Dermis microvascular lymphatic vessel endothelial cell (primary cell): ENCODE data around the gene VPS13D. TPM values are rescaled to one million over a fixed set of nuclear protein-coding genes. Genes with fewer than 3 reads are reported as not detected.
A peak's percentile ranks its signal among the peaks of the same experiment; 100 is the strongest.
"Not testable (repeated sequence)": the region's sequence is repeated elsewhere in the genome, so short reads cannot be mapped to it uniquely, and the experiment has no call there.

ENCODE experiments used
- DNase-seq, 2 donors: peaks; one replicate each; pipeline versions ENCODE4 v3.0.0 to v3.0.0-alpha.2; 2010; ENCODE audit warnings: low read depth in 2 of 2
- total RNA-seq: library from RNA; depleted of rRNA; stranded (reverse); fragments of >200 nt; gene quantifications from 2 replicates; pipeline ENCODE4 v1.2.1, GENCODE V29; 2014

The VPS13D gene
- total RNA-seq, 1 donor from 2014 or later, result 22.9 TPM

DNA sequence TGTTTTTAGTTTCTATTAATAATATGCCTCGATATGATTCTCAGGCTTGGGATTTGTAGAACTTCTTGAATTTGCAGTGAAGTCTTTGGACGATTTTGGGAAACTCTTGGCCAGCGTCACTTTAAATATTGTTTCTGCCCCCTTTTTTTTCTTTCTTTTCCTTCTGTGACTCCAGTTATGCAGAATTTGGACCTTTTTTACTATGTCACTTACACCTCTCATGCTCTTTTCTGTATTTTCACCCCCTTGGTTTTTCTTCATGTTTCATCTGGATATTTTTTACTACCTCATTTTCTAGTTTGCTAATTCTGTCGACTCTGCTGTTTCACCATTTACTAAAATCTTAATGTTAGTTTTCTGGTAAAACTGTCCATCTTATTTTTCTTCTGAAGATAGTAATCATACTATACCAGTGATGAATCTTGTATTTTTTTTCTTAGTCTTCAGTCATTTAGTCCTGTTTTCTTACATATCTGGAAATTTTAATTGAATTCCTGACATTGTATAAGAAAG is 214.6 kb downstream of the VPS13D start:
- DNase-seq, result no peak

DNA sequence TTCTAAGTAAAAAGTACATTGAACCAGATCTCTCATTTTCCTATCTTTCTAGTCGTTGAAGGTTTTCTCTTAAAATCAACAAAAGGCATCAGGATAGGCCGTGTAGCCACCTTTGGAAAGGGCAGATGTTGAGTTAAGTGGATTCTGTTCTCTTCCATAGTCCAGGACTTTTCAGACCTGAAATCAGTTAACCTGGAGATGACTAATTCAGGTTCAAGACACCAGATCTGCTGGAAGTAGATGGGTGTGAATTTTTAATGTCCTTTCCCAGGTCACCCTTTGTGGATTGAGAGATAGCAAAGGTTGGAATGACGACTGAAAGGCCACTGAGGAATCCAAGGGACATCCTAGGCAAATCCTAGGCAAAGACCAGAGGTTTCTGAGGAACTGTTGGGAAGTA is 215.4 kb downstream of the VPS13D start:
- DNase-seq, result no peak

DNA sequence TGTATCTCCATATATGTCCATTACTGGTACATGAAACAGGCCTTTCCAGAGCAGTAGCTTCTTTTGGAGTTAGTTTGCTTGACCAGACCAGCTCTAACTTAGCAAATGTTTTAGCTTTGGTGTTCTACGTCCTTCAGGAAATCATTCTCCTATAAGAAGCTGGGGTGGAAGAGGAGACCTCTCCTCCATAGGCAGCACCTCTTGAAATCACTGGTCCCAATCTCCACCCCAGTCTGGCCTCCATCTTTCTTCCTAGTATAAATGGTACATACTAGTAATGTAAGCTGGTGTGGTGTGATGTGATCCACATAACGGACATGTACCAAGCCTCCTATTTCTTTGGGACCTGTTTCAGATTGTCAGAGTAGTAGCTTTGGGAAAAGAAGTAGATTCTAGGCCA is 216.8 kb downstream of the VPS13D start:
- no peak for DNase-seq

DNA sequence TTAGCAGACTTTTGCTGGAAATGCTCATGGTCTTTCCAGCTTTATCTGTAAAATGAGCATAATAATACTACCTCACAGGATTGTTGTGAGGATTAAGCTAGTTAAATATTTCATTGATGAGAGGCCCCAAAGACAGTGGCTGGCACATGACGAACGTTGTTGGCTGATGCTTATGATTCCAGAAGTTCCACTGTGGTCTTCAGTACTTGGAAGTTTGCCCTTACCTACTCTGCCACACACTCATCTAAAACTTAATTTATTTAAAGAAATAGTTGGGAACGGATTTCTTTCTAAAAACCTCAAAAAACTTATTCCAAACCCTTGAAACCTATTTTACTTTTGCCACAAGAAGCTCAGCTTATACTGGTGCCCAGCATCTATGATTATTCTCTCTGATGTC is 217.5 kb downstream of the VPS13D start:
- DNase-seq, result no peak

DNA sequence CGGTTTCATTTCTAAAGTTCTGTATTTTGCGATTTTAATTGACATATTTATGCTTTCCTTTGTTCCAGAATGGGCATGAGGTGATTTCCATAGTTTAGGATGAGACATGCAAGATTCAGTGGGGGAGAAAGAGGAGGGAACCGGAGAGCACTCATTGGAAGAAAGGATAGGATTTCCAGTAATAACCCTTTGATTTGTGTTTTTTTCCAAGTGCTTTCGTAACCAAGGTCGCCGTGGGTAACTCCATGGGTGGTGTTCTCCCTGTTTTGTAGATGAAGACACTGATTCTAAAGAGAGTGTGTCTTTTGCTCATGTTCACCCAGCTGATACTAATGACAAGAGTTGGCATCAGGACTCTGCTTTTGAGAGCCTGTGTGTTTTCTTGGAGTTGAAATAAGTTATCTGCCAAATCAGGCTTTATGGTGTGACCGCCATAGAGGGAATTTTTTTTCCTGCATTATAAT is 218.1 kb downstream of the VPS13D start:
- no peak for DNase-seq

DNA sequence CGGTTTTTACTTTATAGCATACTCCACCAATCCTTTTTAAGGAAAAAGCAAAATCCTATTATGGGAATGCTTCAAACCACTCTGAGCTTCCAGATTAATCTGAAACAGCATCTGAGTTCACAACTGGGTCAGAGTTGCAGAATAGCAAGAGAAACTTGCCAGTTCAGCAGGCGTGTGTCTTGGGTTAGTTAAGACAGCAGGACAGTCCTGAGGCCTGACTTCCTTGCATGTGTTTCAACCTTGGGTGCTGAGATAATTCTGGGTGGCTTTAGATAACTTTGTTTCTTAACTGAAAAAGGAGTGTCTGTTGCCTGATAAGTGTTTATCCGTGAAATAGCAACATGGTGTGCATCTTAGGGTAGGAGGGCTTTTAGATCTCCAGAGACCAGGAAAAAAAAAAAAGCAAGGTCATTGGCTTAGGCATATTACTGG is 218.9 kb downstream of the VPS13D start:
- no peak for DNase-seq

DNA sequence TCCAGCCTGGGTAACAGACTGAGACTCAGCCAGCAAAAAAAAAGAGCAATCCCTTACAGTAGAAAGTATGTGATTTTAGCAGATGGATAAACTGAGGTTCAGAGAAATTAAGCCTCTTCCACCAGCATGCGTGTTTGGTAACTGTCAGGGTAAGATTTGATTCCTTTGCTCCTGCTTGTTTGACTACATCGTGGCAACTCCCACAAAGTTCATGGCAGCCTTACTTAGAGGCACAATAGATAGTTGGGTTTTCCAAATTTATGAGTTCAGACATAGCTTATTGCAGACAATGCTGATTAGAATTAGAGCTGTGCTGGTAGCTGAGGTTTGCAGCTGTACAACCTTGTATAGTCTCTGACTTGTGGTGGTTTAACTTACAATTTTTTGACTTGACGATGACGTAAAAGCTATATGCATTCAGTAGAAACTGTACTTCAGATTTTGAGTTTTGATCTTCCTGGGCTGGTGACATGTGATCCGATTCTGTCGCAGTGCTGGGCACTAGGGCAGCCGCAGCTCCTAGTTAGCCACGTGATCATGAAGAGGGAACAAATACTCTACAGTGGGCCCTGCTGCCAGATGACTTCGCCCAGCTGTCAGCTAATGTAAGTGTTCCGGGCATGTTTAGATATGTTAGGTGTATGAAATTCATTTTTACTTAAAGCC is 220.4 kb downstream of the VPS13D start:
- DNase-seq, result no peak

DNA sequence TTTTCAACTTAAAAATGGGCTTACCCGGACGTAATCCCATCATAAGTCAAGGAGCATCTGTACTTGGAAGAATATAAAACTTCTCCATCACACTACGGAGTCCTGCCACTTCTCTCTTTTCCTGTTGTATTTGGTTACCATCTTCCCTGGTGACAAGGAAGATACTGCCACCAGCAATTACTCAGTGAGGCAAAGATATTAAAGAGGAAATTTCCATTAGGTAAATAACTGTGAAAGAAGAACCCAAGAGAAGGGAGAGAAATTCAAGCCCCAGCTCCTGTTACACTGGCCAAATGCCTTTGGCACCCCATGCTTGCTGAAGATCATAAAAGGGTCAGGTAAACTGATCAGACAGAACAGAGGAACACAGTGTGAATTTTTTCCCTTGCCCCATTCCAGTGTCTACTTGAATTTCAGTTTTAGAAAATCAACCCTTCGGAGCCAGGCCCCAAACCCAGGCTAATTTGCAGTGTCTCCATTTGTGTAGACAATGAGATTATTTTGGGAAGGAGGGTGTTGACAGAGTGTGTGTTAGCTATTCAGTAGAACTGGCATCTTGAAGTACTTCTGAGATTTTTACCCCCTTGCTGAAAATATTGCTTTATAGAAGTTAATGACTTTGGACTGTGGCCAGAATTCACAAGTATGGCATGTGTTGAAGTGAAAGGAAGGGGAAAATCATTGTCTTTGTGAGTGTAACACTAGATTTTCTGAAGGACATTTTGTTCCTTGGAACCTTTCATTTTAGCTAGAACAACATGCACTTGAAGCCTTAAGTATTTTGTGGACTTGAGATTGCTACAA is 221.1 kb downstream of the VPS13D start:
- DNase-seq, result peak in 1 of 2 donors; percentile 46

DNA sequence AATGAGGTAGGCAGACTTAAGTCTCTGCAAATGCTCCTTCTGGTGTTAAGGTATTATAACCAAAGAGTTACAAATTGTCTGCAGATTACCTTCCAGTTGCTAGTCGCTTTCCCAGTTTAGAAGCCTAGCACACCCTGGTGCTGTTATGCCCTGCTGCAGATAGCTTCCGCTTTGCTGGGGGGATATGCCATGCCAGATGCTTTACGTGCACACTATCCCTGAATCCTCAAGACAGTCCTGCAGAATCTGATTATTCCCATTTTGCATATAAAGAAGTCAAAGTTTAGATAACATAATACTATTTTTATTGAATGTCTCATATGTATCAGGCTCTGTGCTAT is 221.7 kb downstream of the VPS13D start:
- DNase-seq, result no peak

DNA sequence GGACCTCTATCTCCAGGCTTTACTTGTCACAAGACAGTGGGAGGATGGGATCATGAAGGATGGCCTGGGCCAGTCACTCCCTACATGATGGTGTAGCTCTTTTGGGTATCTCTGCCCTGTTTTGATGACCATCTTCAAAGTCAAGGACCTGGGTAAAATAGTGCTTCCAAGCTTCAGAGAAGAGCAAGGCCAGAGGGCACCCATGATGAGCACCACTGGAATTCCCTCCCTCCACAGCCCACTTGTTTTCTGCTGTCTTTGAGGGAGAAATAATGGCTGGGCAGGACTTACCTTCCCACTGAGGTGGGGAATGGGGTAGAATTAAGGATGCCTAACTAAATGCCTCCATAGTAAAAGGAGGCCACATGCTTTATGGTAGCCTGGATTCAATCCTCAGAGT is 222.4 kb downstream of the VPS13D start:
- no peak for DNase-seq

DNA sequence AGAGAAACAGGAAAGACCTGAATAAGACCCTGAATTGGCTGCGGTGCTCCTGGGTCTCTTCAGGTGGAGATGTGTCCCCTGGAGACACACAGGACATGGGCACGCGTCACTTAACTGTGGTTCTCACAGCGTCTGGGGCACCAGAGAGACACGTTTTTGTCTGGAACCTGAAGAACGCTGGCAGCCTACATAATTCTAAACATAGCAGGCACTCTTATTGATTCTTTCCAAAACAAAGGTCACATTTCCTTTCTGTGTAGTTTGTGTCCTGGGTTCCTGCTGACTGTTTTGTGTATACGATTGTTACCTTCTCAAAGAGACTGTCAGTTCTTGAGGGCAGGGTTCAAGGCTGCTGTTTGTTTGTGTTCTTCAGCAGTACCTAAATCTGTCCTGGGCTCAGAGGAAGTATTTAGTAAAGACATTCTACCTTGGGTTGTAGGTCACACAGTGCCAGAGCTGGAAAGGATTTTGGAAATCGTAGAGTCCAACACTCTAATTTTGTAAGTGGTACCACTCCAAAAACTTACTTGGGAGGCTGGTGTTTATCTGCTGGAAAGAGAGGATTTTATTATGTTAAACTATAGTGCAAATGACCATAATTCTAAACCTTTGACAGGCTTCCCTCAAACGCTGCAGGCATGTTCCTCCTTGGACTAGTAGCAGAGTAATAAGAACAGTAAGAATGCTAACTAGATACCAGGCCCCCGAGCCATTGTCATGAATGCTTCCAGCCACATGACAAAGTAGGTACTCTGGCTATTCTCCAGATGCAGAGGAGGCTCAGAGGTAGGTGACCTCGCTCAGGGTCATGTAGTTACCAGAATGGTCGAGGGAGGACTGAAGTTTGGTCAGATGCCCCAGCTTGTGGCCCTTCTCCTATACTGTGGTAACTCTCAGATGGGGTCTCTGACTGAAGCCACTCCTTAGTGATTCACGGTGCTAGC is 223.8 kb downstream of the VPS13D start:
- DNase-seq, result no peak

DNA sequence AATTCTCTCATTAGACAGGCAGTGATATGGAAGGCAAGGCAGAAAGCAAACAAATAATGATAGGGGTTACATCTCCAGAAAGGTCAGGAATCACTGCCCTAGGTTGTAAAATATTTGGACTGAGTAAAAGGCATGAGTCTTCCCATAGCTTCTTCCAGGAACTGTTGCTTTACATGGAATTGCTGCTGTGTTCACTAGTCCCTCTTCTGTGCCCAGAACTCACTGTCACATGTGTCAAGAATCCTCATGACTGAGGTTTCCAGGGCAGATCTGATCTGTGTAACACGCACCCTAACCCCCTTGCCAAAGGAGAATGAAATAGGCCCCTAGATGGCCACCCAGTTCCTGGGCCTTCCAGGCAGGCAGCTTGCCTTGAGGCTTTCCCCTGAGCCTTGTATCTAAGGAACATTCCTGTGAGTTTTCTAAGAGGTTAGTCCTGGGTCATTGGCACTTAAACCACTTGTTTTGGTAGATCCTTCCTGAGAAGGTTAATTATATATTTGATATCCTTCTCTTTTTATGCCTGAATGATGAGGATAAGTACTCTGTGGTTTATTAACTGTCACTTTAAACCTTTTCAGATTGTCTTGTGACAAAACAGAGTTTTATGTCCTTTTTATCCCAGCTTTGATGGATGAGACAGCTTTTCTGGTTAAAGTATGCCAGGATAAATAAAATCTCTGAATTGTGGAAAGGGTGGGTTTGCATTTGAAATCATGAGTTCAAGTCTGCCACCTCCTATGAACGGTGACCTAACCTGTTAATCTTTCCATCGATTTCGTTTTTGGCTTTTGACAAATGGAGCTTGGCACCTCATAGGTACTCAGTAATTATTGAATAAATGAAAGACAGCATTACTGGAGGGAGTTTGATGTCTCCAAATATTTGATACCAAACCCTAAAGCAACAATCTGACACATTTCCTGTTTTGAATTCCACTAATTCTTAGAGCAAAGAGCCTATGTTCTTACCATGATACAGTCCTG is 224.9 kb downstream of the VPS13D start:
- peak in 1 of 2 donors; percentile 56 for DNase-seq

DNA sequence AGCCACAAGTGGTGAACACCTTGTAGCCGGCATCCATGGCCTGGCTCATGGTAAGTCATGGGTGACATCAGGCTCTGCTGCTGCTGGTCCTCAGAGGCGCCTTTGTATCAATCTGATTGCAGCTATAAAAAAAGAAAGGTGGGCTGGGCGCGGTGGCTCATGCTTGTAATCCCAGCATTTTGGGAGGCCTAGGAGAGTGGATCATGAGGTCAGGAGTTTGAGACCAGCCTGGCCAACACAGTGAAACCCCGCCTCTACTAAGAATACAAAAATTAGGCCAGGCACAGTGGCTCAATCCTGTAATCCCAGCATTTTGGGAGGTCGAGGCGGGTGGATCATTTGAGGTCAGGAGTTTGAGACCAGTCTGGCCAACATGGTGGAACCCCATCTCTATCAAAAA is 226.3 kb downstream of the VPS13D start:
- DNase-seq, result not testable (repeated sequence)

DNA sequence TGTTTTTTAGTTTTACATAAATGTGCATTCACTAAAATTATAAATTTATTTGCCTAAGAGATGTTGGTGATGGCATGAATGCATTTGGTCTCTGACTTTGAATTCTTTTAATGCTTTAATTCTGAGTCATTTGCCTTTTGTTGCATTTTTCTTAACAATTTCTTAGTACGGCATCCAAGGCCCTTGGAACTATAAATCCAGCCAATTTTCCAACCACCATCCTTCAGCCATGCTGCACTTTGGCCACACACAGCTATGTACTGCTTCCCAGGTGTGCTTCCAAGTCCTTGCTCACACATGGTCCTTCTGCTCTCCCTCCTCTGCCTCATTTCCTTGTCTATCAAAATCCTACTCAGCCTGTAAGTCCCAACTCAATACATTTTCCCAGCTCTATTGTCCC is 227.1 kb downstream of the VPS13D start:
- no peak for DNase-seq

DNA sequence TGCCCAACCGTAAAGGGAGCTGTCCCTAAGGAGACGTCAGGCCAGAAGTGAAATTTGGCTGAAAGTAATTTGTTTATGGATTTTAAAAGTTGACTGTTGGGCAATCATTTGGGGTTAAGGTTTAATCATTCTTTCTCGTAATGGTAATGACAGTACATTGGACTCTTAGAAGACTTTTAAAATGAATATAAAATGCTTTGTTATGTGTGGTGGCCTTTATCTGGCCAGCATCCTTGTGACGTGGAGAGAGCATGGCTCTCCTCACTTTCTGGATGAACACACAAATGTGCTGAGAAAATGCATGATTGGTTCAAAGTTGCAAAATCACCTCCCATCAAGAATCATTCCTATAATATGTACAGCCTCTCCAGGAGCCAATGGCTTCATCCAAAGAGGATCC is 227.9 kb downstream of the VPS13D start:
- DNase-seq, result no peak

DNA sequence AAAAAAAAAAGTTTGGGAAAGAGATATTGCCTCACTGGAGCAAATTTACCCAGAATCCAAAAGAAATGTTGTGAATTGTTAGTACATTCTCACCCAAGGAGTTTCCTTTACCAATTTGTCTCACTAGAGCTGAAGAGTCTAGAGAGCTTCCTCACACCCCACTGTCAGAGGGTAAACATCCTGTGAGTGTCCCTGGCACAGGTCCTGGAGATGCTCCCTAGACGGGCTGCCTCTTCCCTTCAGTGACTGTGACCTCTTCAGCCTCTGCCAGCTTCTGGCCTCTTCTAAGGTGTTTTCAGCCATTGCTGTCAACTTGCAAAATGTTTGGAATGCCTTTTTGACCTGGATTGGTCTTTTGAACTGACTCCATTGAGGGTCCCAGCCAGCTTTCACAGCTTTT is 228.7 kb downstream of the VPS13D start:
- DNase-seq, result no peak

DNA sequence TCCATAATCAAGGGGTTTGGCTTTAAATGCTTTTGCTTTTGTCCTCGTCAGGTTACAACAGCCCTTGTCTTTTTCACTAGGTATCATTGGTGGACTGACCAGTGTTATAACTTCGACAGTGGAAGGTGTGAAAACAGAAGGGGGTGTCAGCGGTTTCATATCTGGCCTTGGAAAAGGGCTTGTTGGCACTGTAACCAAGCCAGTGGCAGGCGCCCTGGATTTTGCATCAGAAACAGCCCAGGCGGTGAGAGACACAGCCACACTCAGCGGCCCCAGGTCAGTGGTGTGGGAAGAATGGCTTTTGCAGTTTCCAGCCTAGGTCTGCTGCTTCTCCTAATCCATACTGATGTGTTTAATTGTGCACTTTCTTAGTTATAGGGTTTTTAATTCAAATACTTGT is 230.3 kb downstream of the VPS13D start:
- no peak for DNase-seq

DNA sequence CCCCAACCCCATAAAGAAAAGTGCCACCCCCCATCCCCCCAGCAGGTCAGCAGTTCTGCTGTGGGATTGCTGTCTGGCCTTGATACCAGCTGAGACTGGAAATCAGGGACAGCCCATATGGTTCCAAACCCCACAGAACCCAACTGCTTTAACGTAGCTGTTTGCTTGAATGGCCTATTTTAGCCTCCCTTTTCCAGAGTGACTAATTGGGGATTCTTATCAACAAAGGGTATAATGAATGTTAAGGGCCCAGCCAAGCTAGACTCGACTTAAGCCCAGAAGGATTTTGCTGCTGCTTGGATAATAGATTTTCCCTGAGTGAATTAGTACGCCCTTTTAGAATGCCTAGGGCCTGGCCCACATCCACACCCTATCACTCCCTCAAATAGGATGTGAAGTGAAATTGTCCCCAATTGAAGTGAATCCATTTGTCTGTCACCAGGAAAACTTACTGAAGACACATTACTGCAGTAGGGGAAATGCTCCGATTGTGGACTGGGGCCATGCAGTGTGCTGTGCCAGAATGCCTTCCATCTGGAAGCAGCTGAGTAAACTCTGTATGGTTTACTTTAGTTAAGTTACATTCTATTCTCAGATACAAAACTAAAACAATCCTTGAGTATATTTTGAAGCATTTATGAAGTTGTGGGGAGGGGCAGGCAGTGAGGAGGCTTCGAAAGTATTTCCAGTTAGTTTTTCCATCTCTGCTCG is 231.2 kb downstream of the VPS13D start:
- peak; percentile 89 to 98 for DNase-seq

DNA sequence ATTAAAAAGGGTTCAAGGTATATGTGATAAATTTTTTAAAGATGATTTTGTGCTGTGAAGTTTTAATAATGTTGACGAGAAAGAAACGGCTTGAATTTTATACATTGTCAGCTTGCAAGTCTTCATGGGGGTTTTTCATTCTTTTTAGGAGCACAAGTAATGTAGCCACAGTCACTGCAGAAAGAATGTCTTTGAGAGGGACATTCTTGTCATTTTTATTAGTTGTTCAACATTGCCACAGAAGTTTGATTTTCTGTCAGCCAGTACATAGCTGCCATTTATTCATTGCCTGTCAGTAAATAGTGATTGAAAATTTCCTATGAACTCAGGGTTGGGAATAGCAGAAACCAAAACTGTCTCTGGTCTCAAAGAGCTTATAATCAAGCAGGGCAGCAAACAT is 231.9 kb downstream of the VPS13D start:
- DNase-seq, result no peak

DNA sequence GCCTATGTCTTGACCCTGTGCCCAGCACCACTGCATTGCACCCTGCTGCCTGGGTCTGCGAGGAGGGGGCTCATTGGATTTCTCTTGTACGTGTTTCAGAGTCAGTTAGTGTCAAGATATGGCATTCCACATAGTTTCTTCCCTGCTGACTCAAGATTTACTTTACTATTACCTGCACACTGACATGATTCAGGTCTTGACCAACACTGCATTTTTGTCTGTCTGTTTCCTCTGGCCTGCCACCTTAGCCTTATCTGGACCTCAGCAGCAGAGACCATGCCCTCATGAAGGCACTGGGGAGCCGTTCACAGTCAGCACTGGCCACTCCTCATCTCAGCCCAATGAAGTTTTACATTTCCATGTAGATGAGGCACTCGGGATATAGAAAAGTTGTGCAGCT is 232.8 kb downstream of the VPS13D start:
- DNase-seq, result no peak
